K562 (cell line): ENCODE data around the gene SLC39A11. TPM values are rescaled to one million over a fixed set of nuclear protein-coding genes. Genes with fewer than 3 reads are reported as not detected.

ENCODE experiments used
- ATAC-seq: fragments of 200-7000 bp; cut with Tn5 transposase; 3 replicates; pipeline ENCODE4 v1.9.1; 2020; ENCODE audit warnings: moderate library complexity
- BruUV-seq: library from RNA; stranded (reverse); fragments of 400-500 nt; replicated peaks from 2 replicates; lab custom pipeline; 2021; lab: Mats Ljungman, UMichigan
- CTCF ChIA-PET: fragments of 300-600 bp; formaldehyde crosslinking; extraction: SDS; loops from one replicate; lab custom pipeline; 2021; ENCODE audit warnings: low intra/inter-chr PET ratio; lab: Yijun Ruan, JAX
- POLR2A ChIA-PET: fragments of 300-600, 350-650 bp; sonication (Branson Sonifier 250); formaldehyde crosslinking; extraction: SDS; loops from one replicate; lab custom pipeline; 2021; ENCODE audit warnings: antibody characterized with exemption, inconsistent platforms; lab: Yijun Ruan, JAX
- DNase-seq, 4 experiments: peaks; one replicate each; pipeline versions ENCODE4 v3.0.0 to v3.0.0-alpha.2; 2011 to 2018; ENCODE audit warnings: low spot score in 3 of 4, mixed read lengths in 3 of 4; ENCODE audit errors: extremely low read depth in 1 of 4
- FAIRE-seq: peaks from 2 replicates; lab custom pipeline; 2011; peaks lifted over from hg19 to GRCh38; lab: Jason Lieb, UNC
- H2AFZ ChIP-seq: 2 replicates; pipeline ENCODE4 v1.6.0; 2011; ENCODE audit warnings: low read depth, low read length, control low read depth, inconsistent platforms
- H3K27ac ChIP-seq: fragments of 200-600 bp; 3 replicates; pipeline ENCODE4 v1.8.0; 2011; ENCODE audit warnings: low read depth, mild to moderate bottlenecking, control low read depth, inconsistent platforms, low read length, moderate library complexity, mixed read lengths; ENCODE audit errors: extremely low read depth
- H3K27me3 ChIP-seq, 2 experiments: fragments of 300-600 bp in 1 of 2; 2 replicates in 1 of 2; 3 replicates in 1 of 2; pipeline versions ENCODE4 v1.6.0 to v1.8.0; 2011; ENCODE audit warnings: inconsistent platforms in 2 of 2, low read length in 2 of 2, mild to moderate bottlenecking in 1 of 2, mixed read lengths in 1 of 2, moderate library complexity in 1 of 2; ENCODE audit not compliant: control insufficient read depth in 2 of 2, insufficient read depth in 2 of 2
- H3K36me3 ChIP-seq: fragments of 300-600 bp; 3 replicates; pipeline ENCODE4 v1.8.0; 2011; ENCODE audit warnings: mild to moderate bottlenecking, low read length, inconsistent platforms; ENCODE audit not compliant: control insufficient read depth, insufficient read depth
- H3K4me1 ChIP-seq, 2 experiments: fragments of 200-600 bp in 1 of 2; replicated peaks in 1 of 2; 2 replicates in 1 of 2; 3 replicates in 1 of 2; pipeline versions ENCODE4 v1.5.1 to v1.8.0; 2011; ENCODE audit warnings: inconsistent platforms in 2 of 2, low read length in 2 of 2, mild to moderate bottlenecking in 1 of 2, mixed read lengths in 1 of 2, moderate library complexity in 1 of 2; ENCODE audit not compliant: control insufficient read depth in 2 of 2, insufficient read depth in 2 of 2
- H3K4me2 ChIP-seq: 2 replicates; pipeline ENCODE4 v1.6.1; 2011; ENCODE audit warnings: low read length, control low read depth, inconsistent platforms, mixed read lengths; ENCODE audit not compliant: insufficient read depth
- H3K4me3 ChIP-seq: fragments of 200-600 bp; sonication (generic), shearing (Covaris generic); 2 replicates; pipeline ENCODE4 v1.5.1; 2016; ENCODE audit warnings: control low read depth, inconsistent platforms
- H3K79me2 ChIP-seq: fragments of 200-600 bp; 3 replicates; pipeline ENCODE4 v1.8.0; 2011; ENCODE audit warnings: low read length, inconsistent platforms; ENCODE audit not compliant: control insufficient read depth, insufficient read depth
- H3K9ac ChIP-seq, 2 experiments: 2 replicates each; pipeline versions ENCODE4 v1.6.0 to v1.6.1; 2011; ENCODE audit warnings: low read depth in 2 of 2, low read length in 2 of 2, control low read depth in 1 of 2, inconsistent platforms in 1 of 2, mild to moderate bottlenecking in 1 of 2, mixed read lengths in 1 of 2; ENCODE audit not compliant: insufficient read depth in 1 of 2
- H3K9me1 ChIP-seq: one replicate; pipeline ENCODE4 v1.6.0; 2011; ENCODE audit warnings: inconsistent platforms, mild to moderate bottlenecking, low read length, moderate library complexity; ENCODE audit not compliant: control insufficient read depth, insufficient read depth
- H3K9me3 ChIP-seq: replicated peaks from 2 replicates; pipeline ENCODE4 v1.5.1; 2011; ENCODE audit warnings: low read depth, low read length, inconsistent platforms; ENCODE audit not compliant: control insufficient read depth, insufficient read depth
- H4K20me1 ChIP-seq: replicated peaks from 2 replicates; pipeline ENCODE4 v1.6.1; 2011; ENCODE audit warnings: low read length, inconsistent platforms, mixed read lengths; ENCODE audit not compliant: control insufficient read depth, insufficient read depth
- SPI1 ChIP-seq: IDR thresholded peaks from 2 replicates; pipeline ENCODE4 v1.6.1; 2011; ENCODE audit warnings: low read depth, low read length, control low read depth, borderline replicate concordance
- ZNF124 ChIP-seq: sonication (generic); formaldehyde crosslinking; IDR thresholded peaks from 2 replicates; pipeline ENCODE4 v1.8.1; 2022; ENCODE audit warnings: missing genetic modification reagents
- WGBS: fragments of 100-300 bp; shearing (Covaris generic); methylation state at CpG from one replicate; pipeline ENCODE4 v1.1.6; 2016; ENCODE audit warnings: low coverage, mixed read lengths; ENCODE audit not compliant: insufficient coverage; ENCODE audit errors: missing lambda C conversion rate; 5-methylcytosine and 5-hydroxymethylcytosine counted together
- in situ Hi-C: fragments of 300-500 bp; cut with MboI; formaldehyde crosslinking; loops from 4 replicates; pipeline ENCODE4 v1.15.0; 2018; ENCODE audit warnings: inconsistent platforms, mixed read lengths
- intact Hi-C: fragments of 100-400 bp; cut with micrococcal nuclease; formaldehyde crosslinking; loops from 2 replicates; pipeline ENCODE4 v1.14.2; 2022
- polyA plus RNA-seq, 8 experiments: library from polyadenylated mRNA; depleted of rRNA in 4 of 8; stranded (reverse) in 5 of 8; unstranded in 3 of 8; fragments of >200 nt; fragmentation: Nextera tagmentation in 2 of 8; fragmentation: Illumina TruSeq in 1 of 8; extraction: Ambion mirVana in 2 of 8; extraction: Trizol in 1 of 8; gene quantifications; 2 replicates each; pipeline versions ENCODE4 v1.2.1 to v1.2.3, GENCODE V29; 2011 to 2014; ENCODE audit warnings: inconsistent platforms in 1 of 8, missing spikeins in 1 of 8
- total RNA-seq, 7 experiments: library from RNA; depleted of rRNA in 6 of 7; stranded (reverse); fragments of >200 nt in 6 of 7; fragmentation: Illumina TruSeq in 2 of 7; extraction: Trizol in 2 of 7; gene quantifications; 2 replicates each; pipeline versions ENCODE4 v1.2.1 to v1.2.3, GENCODE V29; 2011 to 2021; ENCODE audit warnings: low replicate concordance in 1 of 7

SLC39A11 gene
- total and polyA plus RNA-seq, 9 of the 15 experiments (the other 6 are each of a cell fraction or from before 2014, with no cell fraction given): 10.5 to 26.4 (median 13.4) TPM

GRCh38 chr17:72726936-72727335 is 365.6 kb downstream of the SLC39A11 start:
- CTCF ChIA-PET: interaction anchor here (2.0 to 5.5 kb wide), 2 partner anchors 463 to 643 kb away, joined by 14 to 72 read pairs; partner anchors contain the start of gene COG1
- TF ChIP-seq ZNF124 (CRISPR knock-in tag) (no peak), SPI1 (peak; percentile 87)
- POLR2A ChIA-PET: interaction anchor here (0.6 to 1.2 kb wide), 3 partner anchors 9 to 474 kb away, joined by 3 to 4 read pairs (median 4); no protein-coding TSS in a partner anchor
- no peak for ATAC-seq
- no peaks in the 10 kb centered on the region for H3K9me3 ChIP-seq
- no peak for FAIRE-seq
- H2AFZ ChIP-seq: no peak overlapping the region
- H3K36me3 ChIP-seq: no peaks in the 10 kb centered on the region
- no peak overlapping the region for H3K4me2 ChIP-seq
- H3K27ac ChIP-seq: no peak overlapping the region
- intact Hi-C loops (loop anchor here (1.0 to 5.0 kb wide), 4 partner anchors 260 to 643 kb away; no protein-coding TSS in a partner anchor), in situ Hi-C loops (loop anchor here (5.0 to 10.0 kb wide), 4 partner anchors 258 to 645 kb away; no protein-coding TSS in a partner anchor)
- H3K4me3 ChIP-seq: no peak overlapping the region
- no TSS peak for BruUV-seq
- H3K9ac ChIP-seq: no peak overlapping the region
- H3K4me1 ChIP-seq: 0 out of 5 replicates have a peak, but pooled peaks cover 0 to 2% of the 10 kb centered on the region in 2 experiments
- no peak for DNase-seq
- H4K20me1 ChIP-seq: no peaks in the 10 kb centered on the region; the same call in 1 of the 2 replicates
- WGBS: 55% methylated on average over 8 of the region's 9 CpGs
- H3K27me3 ChIP-seq: no peaks in the 10 kb centered on the region
- no peaks in the 10 kb centered on the region for H3K9me1 ChIP-seq
- H3K79me2 ChIP-seq: no peaks in the 10 kb centered on the region

GRCh38 chr17:72725433-72726068 is 366.9 kb downstream of the SLC39A11 start:
- Histone ChIP-seq H3K27me3 (no peaks in the 10 kb centered on the region), H3K4me1 (0 out of 5 replicates have a peak, but pooled peaks cover 0 to 2% of the 10 kb centered on the region in 2 experiments), H3K9me1 (no peaks in the 10 kb centered on the region), H3K9ac (no peak overlapping the region), H3K79me2 (no peaks in the 10 kb centered on the region), H4K20me1 (no peaks in the 10 kb centered on the region; the same call in 1 of the 2 replicates), H3K9me3 (no peaks in the 10 kb centered on the region), H3K36me3 (no peaks in the 10 kb centered on the region), H3K4me2 (no peak overlapping the region), H3K4me3 (no peak overlapping the region), H3K27ac (no peak overlapping the region), H2AFZ (no peak overlapping the region)
- in situ Hi-C loops: loop anchor here (5.0 to 10.0 kb wide), 4 partner anchors 259 to 647 kb away; no protein-coding TSS in a partner anchor
- peak; percentile 87 for ATAC-seq
- peak; percentile 87 for FAIRE-seq
- WGBS: 14% methylated on average over 10 of the region's 10 CpGs
- intact Hi-C loops: loop anchor here (1.0 to 5.0 kb wide), 5 partner anchors 165 to 529 kb away; partner anchors contain the start of gene COG1
- ChIA-PET POLR2A (interaction anchor here (1.2 to 1.9 kb wide), 3 partner anchors 9 to 476 kb away, joined by 3 to 5 read pairs (median 4); no protein-coding TSS in a partner anchor), CTCF (interaction anchor here (0.6 to 5.5 kb wide), 7 partner anchors 464 to 704 kb away, joined by 3 to 72 read pairs (median 4); partner anchors contain the start of gene COG1)
- DNase-seq: peak; percentile 50 to 76 (median 70)
- BruUV-seq: no TSS peak
